Activated gamma-delta T cell treated with anti-CD3 and anti-CD28 coated beads, Interleukin-2, amount 50 U/mL, for 16 hours (primary cell): ENCODE results near the gene RRAD.
"Not testable (repeated sequence)": the region's sequence is repeated elsewhere in the genome, so short reads cannot be mapped to it uniquely, and the experiment has no call there.

Experiments used
- DNase-seq: peaks from one replicate; pipeline ENCODE4 v3.0.0-alpha.2; 2020; ENCODE audit warnings: low read depth

RRAD gene

DNA sequence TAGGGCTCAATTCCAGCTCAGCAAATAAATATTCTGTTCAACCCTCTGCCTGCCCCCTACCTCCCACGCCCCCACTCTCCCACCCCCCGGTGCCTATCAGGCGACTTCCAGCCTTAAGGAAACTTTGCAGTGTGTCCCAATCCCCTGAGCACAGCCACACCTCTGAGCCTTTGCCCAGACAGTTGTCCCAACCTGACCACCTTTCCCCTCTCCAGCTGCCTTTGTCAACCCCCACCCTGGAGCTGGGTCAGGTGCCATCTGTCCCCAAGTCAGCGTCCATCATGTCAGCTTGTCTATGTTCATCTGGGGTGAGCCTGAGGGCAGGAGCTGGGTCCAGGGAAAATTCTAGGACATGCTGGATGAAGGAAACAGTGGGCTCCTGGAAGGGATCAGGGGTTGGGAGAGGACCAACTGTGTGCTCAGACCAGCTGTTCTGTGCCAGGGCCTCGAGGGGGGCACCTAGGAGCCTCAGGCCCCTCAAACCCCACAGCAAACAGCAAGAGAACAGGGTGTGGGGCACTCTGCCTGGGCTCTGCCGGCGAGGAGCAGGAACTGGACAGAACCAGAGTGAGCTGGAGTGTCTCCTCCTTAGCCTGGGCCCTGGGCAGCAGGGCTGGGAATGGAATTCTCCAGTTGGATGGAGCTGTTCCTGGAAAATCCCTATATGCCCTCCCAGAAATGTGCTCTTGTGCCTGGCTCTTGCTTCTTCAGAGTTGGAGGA lies 24.5 kb downstream of the RRAD start:
- DNase-seq, result no peak

- DNase-seq, result no peak
Measured at GRCh38 chr16:66899945-66900710, 25.2 kb downstream of the RRAD start.

DNA sequence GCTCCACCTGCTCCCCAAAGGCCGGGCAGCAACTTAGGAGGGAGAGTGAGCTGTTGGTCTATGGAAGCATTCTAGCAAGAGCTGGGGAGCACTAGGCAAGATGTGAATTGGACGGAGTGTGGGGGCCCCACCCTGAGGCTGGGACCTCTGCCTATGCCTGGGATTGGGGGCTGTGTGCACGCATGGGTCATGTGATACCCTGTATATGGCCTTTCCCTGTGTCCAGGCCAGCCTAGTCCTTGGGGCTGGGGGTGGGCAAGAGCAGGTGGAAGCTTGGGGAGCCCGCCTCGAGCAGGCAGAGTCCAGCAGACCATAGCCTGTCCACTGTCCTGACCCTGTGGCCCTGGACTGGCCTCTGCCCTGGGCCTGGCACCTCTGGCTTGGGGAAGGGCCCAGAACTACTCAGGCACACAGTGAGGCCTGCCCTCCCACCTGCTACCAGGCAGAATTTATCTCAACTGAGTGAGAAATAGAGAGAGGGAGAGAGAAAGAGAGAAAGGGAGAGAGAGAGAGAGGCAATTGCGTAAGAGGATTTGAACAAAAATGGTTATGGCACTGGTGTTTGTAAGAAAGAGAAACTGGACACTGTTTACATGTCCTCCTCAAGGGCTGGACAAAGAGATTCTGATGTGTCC lies 25.9 kb downstream of the RRAD start:
- DNase-seq, result no peak

DNA sequence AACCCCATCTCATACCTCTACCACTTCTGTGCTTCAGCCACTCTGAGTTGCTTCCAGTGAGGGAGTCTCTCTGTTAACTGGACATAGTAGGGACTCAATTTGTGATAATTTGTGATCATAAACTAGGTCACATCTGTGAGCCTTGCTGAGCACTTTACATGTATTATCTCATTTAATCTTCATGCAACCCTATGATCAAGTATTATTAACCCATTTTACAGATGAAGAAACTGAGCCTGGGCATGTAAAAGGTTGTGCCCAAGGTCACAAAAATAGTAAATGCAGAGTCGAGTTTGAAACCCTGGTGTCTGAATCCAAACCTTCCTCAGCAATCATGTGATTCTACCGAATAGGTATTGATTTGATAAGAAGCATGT lies 26.4 kb downstream of the RRAD start:
- DNase-seq, result no peak

GRCh38 chr16:66898207-66898606 lies 27.1 kb downstream of the RRAD start:
- DNase-seq, result no peak

DNA sequence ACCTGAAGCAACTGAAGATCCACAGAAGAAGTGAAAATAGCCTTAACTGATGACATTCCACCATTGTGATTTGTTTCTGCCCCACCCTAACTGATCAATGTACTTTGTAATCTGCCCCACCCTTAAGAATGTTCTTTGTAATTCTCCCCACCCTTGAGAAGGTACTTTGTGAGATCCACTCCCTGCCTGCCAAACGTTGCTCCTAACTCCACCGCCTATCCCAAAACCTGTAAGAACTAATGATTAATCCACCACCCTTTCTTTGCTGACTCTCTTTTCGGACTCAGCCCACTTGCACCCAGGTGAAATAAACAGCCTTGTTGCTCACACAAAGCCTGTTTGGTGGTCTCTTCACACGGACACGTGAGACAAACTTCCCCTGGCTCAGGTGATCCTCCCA lies 28.7 kb downstream of the RRAD start:
- DNase-seq, result not testable (repeated sequence)

DNA sequence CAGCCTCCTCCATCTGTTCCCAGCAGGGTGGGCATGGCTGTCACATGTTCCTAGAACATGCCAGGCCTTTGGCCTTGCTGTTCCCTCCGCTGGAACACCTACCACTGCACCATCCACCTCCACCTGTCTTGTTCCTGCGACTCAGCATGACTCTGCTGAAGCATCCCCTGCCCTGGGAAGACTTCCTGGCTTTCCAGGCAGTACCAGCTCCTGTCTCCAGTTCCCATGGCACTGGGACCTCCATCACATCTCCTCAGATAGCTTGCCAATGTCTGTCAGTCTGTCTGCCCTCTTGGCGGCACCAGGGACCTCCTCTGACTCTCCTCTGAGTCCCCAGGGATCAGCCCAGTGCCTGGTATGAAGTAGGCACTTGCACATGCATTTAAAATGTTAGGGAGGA lies 29.3 kb downstream of the RRAD start:
- no peak for DNase-seq

GRCh38 chr16:66895689-66895979 lies 29.7 kb downstream of the RRAD start:
- DNase-seq, result no peak

DNA sequence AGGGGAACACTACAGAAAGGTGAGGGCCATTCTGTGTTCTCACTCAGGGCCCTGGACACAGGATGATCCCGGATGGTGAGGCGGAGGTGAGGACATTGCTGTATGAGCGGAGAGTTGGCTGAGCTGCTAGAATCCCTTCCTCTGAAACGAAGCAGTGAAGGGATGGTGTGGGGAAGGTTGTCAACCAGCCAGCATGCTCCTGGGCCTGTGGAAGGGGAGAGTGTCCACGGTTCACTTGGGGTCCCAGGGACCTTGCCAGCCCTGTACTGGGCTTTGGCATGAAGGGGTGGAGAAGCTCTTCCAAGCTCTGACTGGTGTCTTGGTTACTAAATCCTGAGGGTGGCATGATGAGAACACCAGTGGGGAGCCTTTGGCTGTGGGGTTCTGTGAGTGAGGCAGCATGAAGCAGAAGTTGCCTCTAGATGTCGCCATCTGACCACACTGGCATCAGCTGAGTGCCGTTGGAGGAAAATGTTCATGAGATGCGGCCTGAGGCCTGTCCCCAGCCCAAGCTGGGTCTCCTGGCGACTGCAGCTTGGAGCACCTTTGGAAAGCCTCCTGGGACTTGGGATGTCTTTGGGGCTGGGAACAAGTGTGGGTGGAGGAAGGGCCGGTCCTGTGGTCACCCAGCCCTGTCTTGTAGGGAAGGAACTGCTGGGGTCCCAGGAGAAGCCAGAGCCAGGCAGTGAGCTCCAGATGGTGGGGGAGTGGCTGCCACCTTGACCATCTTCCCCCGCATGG lies 30.2 kb downstream of the RRAD start:
- no peak for DNase-seq

DNA sequence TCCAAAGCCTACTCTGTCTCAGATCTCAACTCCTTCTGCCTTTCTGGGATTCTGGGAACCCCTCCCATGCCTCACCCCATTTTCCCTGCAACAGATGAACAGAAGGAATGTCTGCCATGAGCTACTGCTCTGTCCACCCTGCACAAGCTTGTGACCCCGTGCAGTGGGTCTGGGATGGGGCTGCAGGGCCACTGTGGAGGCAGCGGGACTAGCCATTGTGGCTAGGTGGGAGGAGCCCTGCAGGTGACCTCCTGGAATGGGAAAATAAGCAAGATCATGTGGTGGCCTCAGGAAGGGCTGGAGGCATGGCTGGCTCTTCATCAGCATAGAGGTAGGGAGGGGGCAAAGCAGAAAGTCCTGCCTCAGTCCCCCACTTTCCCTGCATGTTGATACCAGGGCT lies 31.3 kb downstream of the RRAD start:
- no peak for DNase-seq

- no peak for DNase-seq
Measured at GRCh38 chr16:66891797-66892196, 33.5 kb downstream of the RRAD start.

DNA sequence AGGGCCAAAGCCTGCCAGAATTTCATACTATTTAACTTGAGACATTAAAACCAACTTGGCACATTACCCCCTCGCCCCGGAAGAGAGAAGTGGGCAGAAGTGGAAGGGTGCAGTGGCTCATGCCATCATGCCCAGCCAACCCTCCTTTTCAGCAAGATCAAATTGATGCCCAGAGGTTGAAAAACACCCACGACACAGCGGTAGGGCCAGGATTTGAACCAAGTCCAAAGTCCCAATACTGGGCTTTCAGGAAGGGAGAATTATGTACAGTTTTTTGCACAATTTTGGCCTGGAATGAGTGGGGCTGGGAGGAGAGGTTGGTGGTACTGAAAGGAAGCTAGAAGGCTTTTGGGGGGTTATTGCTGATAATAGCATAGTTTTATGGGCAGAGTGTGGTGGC lies 34.0 kb downstream of the RRAD start:
- DNase-seq, result no peak

DNA sequence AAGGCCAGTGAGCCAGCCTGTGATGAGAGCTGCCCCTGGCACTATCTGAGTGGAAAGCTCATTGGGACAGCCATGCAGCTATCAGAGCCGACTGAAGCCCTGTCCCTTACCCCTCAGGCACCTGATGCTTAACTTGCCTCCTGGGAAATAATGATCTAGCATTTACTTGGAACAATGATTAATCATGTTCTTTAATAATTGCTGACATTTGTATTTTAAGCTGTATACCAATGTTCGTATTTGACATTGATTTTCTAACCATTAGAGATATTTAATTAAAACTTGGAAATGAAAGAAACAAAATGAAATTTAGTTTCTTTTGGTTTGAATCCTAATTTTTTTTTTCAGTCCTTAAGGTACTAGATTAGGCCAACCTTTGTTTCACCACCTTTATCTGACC lies 34.5 kb downstream of the RRAD start:
- DNase-seq, result no peak

DNA sequence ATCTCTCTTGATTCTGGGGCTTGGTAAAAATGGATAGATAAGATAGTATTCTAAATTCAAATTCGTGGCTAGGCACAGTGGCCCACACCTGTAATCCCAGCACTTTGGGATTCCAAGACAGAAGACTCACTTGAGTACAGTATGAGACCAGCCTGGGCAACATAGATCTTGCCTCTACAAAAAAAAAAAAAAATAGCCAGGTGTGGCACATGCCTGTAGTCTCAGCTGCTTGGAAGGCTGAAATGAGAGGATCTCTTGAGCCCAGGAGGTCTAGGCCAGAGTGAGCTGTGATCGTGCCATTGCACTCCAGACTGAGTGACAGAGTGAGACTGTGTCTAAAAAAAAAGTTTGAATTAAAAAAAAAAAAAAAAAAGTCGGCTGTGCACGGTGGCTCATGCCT lies 35.7 kb downstream of the RRAD start:
- no peak for DNase-seq

- no peak for DNase-seq
Measured at GRCh38 chr16:66888647-66889615, 36.4 kb downstream of the RRAD start.

DNA sequence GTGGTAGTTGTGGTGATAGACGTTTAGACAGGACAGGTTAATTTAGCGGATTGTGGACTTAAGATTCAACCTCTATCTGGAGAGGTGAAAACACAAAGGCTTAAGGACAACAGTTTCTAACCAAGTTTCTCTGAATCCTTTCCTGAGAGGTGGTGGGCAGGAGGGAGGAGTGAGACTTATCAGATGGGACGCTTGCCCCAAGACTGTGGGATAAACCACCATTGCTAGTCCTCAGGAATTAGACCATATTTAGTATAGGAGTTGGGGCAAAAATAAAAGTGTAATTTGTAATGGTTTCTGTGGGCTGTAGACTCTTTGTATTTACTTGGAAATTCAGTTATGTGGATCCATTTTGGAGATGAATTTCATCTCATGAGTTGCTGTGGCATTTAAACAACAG lies 38.4 kb downstream of the RRAD start:
- DNase-seq, result no peak

DNA sequence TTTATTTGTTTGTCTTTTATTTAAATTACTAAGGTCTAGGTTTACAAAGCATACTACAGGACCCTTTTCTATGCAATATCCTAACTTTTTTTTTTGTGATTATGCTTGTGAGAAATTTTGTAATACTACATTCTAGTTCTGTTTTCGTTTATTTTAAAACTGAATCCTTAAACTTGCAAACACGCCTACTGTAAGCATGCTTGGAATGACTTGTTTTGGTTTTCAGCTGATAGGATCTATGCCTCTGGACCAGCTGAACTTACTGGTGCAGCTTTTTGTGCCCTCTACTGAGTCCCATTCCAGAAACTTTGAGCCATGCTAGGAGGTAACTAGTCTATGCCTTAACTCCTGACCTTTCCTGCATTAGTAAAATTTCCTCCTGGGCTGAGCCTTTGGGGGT lies 39.0 kb downstream of the RRAD start:
- no peak for DNase-seq

- no peak for DNase-seq
Measured at GRCh38 chr16:66885491-66885890, 39.8 kb downstream of the RRAD start.

DNA sequence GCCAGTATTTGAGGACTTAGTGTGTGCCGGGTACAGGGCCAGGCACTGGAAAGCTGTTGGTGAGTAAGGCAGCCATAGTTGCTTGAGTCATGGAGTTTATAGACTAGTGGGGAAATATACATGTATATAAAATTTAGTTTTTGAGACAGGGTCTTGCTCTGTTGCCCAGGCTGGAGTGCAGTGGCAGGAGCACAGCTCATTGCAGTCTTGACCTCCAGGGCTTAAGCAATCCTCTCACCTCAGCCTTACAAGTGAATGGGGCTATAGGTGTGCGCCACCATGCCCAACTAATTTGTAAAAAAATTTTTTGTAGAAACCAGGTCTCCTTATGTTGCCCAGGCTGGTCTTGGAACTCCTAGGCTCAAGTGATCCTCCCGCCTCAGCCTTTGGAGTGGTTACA lies 42.6 kb downstream of the RRAD start:
- no peak for DNase-seq

DNA sequence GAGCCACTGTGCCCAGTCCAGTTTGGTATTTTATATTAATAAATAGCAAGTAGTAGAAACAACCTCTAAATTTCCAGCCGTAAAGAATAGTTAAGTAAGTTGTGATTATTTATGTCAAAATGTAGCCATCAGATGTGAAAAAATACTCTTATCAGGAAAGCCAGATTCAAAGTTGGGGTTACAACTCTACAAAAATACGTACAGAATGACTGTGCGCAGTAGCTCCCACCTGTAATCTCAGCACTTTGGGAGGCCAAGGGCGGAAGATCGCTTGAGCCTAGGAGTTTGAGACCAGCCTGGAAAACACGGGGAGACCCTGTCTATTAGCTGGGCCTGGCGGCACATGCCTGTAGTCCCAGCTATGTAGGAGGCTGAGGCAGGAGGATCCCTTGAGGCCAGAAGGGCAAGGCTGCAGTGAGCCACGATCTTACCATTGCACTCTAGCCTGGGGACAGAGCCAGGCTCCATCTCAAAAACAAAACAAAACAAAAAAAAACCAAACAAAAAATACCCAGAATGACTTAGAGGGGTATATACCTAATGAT lies 43.3 kb downstream of the RRAD start:
- no peak for DNase-seq

DNA sequence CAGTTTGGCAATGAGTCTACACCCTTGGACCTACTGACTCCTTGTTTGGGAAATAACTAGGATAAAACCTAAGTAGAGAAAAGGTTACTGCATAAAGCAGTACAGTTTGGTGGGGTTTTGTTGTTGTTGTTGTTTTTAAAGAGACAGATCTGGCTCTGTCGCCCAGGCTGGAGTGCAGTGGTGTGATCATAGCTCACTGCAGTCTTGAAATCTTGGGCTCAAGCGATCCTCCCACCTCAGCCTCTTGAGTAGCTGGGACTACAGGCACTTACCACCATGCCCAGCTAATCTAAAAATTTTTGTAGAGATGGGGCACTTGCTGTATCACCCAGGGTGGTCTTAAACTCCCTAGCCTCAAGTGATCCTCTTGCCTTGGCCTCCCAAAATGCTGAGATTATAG lies 43.8 kb downstream of the RRAD start:
- no peak for DNase-seq
